ENCODE measurements around the gene FNDC10. TPM values are rescaled to one million over a fixed set of nuclear protein-coding genes. Genes with fewer than 3 reads are reported as not detected.

The FNDC10 gene
- total RNA-seq, 1 experiment from 2014 or later: 8.4 TPM

GRCh38 chr1:1606232-1606631 lies 6.3 kb upstream of the FNDC10 start:
- no TSS peak for BruUV-seq (replicated peaks)
- ATAC-seq: no peak
- Histone ChIP-seq H4K20me1 (ENCODE audit: insufficient read depth) (no peaks in the 10 kb centered on the region), H3K4me2 (ENCODE audit: low read length) (no peak overlapping the region), H3K27ac (ENCODE audit: low read depth, low read length) (no peak overlapping the region), H2AFZ (ENCODE audit: low read depth, low read length, poor library complexity, severe bottlenecking) (no peak overlapping the region), H3K4me3 (replicated peaks in 1 of 2; ENCODE audit: low read depth in 1 of 2, low read length in 2 of 2) (no peak overlapping the region), H3K36me3 (ENCODE audit: control insufficient read depth in 1 of 2, insufficient read depth in 2 of 2, low read length in 2 of 2) (no peaks in the 10 kb centered on the region), H3K79me2 (ENCODE audit: insufficient read depth, low read length) (no peaks in the 10 kb centered on the region), H3K4me1 (ENCODE audit: control insufficient read depth in 1 of 2, insufficient read depth in 2 of 2, low read length in 2 of 2) (no peaks in the 10 kb centered on the region), H3K27me3 (ENCODE audit: insufficient read depth, low read length) (no peaks in the 10 kb centered on the region), H3K9me3 (ENCODE audit: control insufficient read depth in 1 of 2, insufficient read depth in 1 of 2, low read depth in 1 of 2, low read length in 2 of 2) (no peaks in the 10 kb centered on the region), H3K9ac (ENCODE audit: low read length) (no peak overlapping the region), H3K9me2 (ENCODE audit: insufficient read depth) (no peaks in the 10 kb centered on the region)
- CTCF ChIA-PET: no interaction called here
- POLR2A ChIA-PET: no interaction called here
- no peak for TF ChIP-seq MAX (IDR thresholded peaks at IDR 0.05)
- TF ChIP-seq EGR1 (IDR thresholded peaks at IDR 0.05; ENCODE audit: low read depth): no peak
- TF ChIP-seq CBX3 (IDR thresholded peaks at IDR 0.05; ENCODE audit: low read depth): no peak
- TF ChIP-seq YY1 (IDR thresholded peaks at IDR 0.05; ENCODE audit: extremely low read depth, insufficient replicate concordance, low read depth, low read length): no peak
- TF ChIP-seq ELF1 (IDR thresholded peaks at IDR 0.05; ENCODE audit: borderline replicate concordance, low read depth): no peak
- no peak for TF ChIP-seq ZNF274 (IDR thresholded peaks at IDR 0.05; ENCODE audit: low read depth, low read length)
- TF ChIP-seq CTCF (IDR thresholded peaks at IDR 0.05 in 2 of 3, conservative IDR thresholded peaks at IDR 0.05 in 1 of 3; ENCODE audit: borderline replicate concordance in 1 of 3, insufficient read depth in 1 of 3, low read depth in 2 of 3, low read length in 2 of 3): no peak
- no peak for TF ChIP-seq TCF7L2 (IDR thresholded peaks at IDR 0.05; ENCODE audit: borderline replicate concordance, extremely low read depth, insufficient read depth, insufficient read length)
- no peak for TF ChIP-seq ATF3 (IDR thresholded peaks at IDR 0.05)
- no peak for TF ChIP-seq REST (IDR thresholded peaks at IDR 0.05; ENCODE audit: low read depth)
- DNase-seq (ENCODE audit: low read depth, low spot score): no peak
- RAD21 ChIA-PET (ENCODE audit: low non-redundant PET in 1 of 2, low total read pairs in 2 of 2, uncharacterized antibody in 2 of 2, unreplicated experiment in 2 of 2): no interaction called here
- intact Hi-C loops (cut with micrococcal nuclease): no loop called here

Measured in HCT116 (cell line).